Measurements from ENCODE around the gene GJA9. TPM values are rescaled to one million over a fixed set of nuclear protein-coding genes. Genes with fewer than 3 reads are reported as not detected.

The GJA9 gene
- total RNA-seq, 1 experiment from 2014 or later, result not detected

DNA sequence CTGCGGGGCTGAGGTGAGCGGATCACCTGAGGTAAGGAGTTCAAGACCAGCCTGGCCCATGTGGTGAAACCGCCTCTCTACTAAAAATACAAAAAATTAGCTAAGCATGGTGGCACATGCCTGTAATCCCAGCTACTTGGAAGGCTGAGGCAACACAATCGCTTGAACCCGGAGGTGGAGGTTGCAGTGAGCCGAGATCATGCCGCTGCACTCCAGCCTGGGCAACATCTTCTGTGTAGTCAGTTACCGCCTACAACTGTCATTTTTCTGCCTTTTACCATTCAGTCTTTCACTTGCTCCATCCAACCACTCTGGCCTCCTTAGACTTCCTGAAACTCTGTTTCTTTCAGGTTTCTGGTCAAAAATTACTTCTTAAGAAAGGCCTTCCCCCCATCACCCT is 10.4 kb downstream of the GJA9 start:
- ChIA-PET POLR2A (ENCODE audit: low non-redundant PET) (interaction anchor here (0.7 kb wide), 1 partner anchor 1214 kb away, joined by 13 read pairs; no protein-coding TSS in a partner anchor), CTCF (interaction anchor here (0.7 kb wide), 1 partner anchor 15 kb away, joined by 3 read pairs; no protein-coding TSS in a partner anchor)
- H3K4me1 ChIP-seq (ENCODE audit: insufficient read depth, low read length, poor library complexity, severe bottlenecking), result peaks cover 4% of the 10 kb centered on the region
- H3K4me3 ChIP-seq (ENCODE audit: low read depth, low read length, poor library complexity, severe bottlenecking), result no peak overlapping the region
- no peak overlapping the region for H3K27ac ChIP-seq (ENCODE audit: low read depth, low read length, poor library complexity, severe bottlenecking)
- H3K36me3 ChIP-seq (ENCODE audit: insufficient read depth, low read length, poor library complexity, severe bottlenecking), result peaks cover 5% of the 10 kb centered on the region
- BruUV-seq (replicated peaks), result no TSS peak
- H3K9me3 ChIP-seq (ENCODE audit: low read depth, low read length, poor library complexity, severe bottlenecking), result no peaks in the 10 kb centered on the region
- H3K27me3 ChIP-seq (replicated peaks; ENCODE audit: insufficient read depth, low read depth, low read length, poor library complexity), result no peaks in the 10 kb centered on the region
- TF ChIP-seq EZH2 (IDR thresholded peaks at IDR 0.05; ENCODE audit: borderline replicate concordance, low read depth, low read length, poor library complexity, severe bottlenecking), result no peak
- TF ChIP-seq, protein P1, sequence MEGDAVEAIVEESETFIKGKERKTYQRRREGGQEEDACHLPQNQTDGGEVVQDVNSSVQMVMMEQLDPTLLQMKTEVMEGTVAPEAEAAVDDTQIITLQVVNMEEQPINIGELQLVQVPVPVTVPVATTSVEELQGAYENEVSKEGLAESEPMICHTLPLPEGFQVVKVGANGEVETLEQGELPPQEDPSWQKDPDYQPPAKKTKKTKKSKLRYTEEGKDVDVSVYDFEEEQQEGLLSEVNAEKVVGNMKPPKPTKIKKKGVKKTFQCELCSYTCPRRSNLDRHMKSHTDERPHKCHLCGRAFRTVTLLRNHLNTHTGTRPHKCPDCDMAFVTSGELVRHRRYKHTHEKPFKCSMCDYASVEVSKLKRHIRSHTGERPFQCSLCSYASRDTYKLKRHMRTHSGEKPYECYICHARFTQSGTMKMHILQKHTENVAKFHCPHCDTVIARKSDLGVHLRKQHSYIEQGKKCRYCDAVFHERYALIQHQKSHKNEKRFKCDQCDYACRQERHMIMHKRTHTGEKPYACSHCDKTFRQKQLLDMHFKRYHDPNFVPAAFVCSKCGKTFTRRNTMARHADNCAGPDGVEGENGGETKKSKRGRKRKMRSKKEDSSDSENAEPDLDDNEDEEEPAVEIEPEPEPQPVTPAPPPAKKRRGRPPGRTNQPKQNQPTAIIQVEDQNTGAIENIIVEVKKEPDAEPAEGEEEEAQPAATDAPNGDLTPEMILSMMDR (conservative IDR thresholded peaks at IDR 0.05; ENCODE audit: low read depth, low read length), result no peak
- DNase-seq (ENCODE audit: low spot score), result no peak
- intact Hi-C loops (cut with micrococcal nuclease; ENCODE audit: unreplicated experiment), result loop anchor here (5.0 kb wide), 1 partner anchor 121 kb away; the partner anchor contains the start of gene AKIRIN1

DNA sequence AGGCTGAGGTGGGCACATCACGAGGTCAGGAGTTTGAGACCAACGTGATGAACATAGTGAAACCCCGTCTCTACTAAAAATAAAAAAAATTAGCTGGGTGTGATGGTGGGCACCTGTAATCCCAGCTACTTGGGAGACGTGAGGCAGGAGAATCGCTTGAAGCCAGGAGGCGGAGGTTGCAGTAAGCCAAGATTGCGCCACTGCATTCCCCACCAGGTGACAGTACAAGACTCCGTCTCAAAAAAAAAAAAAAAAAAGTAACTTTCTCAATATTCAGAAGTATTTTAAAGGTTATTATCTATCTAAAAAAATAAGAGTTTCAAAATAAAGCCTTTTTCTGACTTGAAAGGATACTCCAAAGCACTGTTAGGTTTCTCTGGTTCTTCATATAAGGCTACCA is 14.2 kb downstream of the GJA9 start:
- no peaks in the 10 kb centered on the region for H3K27me3 ChIP-seq (replicated peaks; ENCODE audit: insufficient read depth, low read depth, low read length, poor library complexity)
- no peak overlapping the region for H3K27ac ChIP-seq (ENCODE audit: low read depth, low read length, poor library complexity, severe bottlenecking)
- TF ChIP-seq, protein P1 (conservative IDR thresholded peaks at IDR 0.05; ENCODE audit: low read depth, low read length), result no peak
- no peak for TF ChIP-seq EZH2 (IDR thresholded peaks at IDR 0.05; ENCODE audit: borderline replicate concordance, low read depth, low read length, poor library complexity, severe bottlenecking)
- H3K36me3 ChIP-seq (ENCODE audit: insufficient read depth, low read length, poor library complexity, severe bottlenecking), result peaks cover 9% of the 10 kb centered on the region
- BruUV-seq (replicated peaks), result no TSS peak
- H3K9me3 ChIP-seq (ENCODE audit: low read depth, low read length, poor library complexity, severe bottlenecking), result no peaks in the 10 kb centered on the region
- H3K4me3 ChIP-seq (ENCODE audit: low read depth, low read length, poor library complexity, severe bottlenecking), result no peak overlapping the region
- ChIA-PET CTCF (no interaction called here), POLR2A (ENCODE audit: low non-redundant PET) (interaction anchor here (0.6 kb wide), 2 partner anchors 17 to 835 kb away, joined by 4 to 5 read pairs; no protein-coding TSS in a partner anchor)
- intact Hi-C loops (cut with micrococcal nuclease; ENCODE audit: unreplicated experiment), result no loop called here
- H3K4me1 ChIP-seq (ENCODE audit: insufficient read depth, low read length, poor library complexity, severe bottlenecking), result no peaks in the 10 kb centered on the region
- DNase-seq (ENCODE audit: low spot score), result no peak

- Histone ChIP-seq H3K27ac (ENCODE audit: low read depth, low read length, poor library complexity, severe bottlenecking) (no peak overlapping the region), H3K4me1 (ENCODE audit: insufficient read depth, low read length, poor library complexity, severe bottlenecking) (peaks cover 6% of the 10 kb centered on the region), H3K36me3 (ENCODE audit: insufficient read depth, low read length, poor library complexity, severe bottlenecking) (peaks cover 9% of the 10 kb centered on the region), H3K4me3 (ENCODE audit: low read depth, low read length, poor library complexity, severe bottlenecking) (no peak overlapping the region), H3K9me3 (ENCODE audit: low read depth, low read length, poor library complexity, severe bottlenecking) (no peaks in the 10 kb centered on the region), H3K27me3 (replicated peaks; ENCODE audit: insufficient read depth, low read depth, low read length, poor library complexity) (no peaks in the 10 kb centered on the region)
- no peak for DNase-seq (ENCODE audit: low spot score)
- ChIA-PET CTCF (interaction anchor here (0.5 kb wide), 1 partner anchor 171 kb away, joined by 7 read pairs; no protein-coding TSS in a partner anchor), POLR2A (ENCODE audit: low non-redundant PET) (no interaction called here)
- intact Hi-C loops (cut with micrococcal nuclease; ENCODE audit: unreplicated experiment), result no loop called here
- TF ChIP-seq, protein P1 (conservative IDR thresholded peaks at IDR 0.05; ENCODE audit: low read depth, low read length), result no peak
- no peak for TF ChIP-seq EZH2 (IDR thresholded peaks at IDR 0.05; ENCODE audit: borderline replicate concordance, low read depth, low read length, poor library complexity, severe bottlenecking)
- no TSS peak for BruUV-seq (replicated peaks)
Observed at GRCh38 chr1:38865112-38865715, 16.2 kb downstream of the GJA9 start.
